Frontal cortex (tissue), 4 donors: ENCODE measurements around the gene LRPAP1. TPM values are rescaled to one million over a fixed set of nuclear protein-coding genes. Genes with fewer than 3 reads are reported as not detected.
"Not testable (repeated sequence)": the region's sequence is repeated elsewhere in the genome, so short reads cannot be mapped to it uniquely, and the experiment has no call there.

Source experiments
- DNase-seq, 2 donors: peaks; one replicate each; pipeline ENCODE4 v3.0.0; 2012; ENCODE audit warnings: low spot score in 2 of 2
- FAIRE-seq: peaks from 2 replicates; lab custom pipeline; 2012; peaks lifted over from hg19 to GRCh38; lab: Jason Lieb, UNC
- total RNA-seq: library from RNA; depleted of rRNA; stranded (reverse); fragments of >200 nt; gene quantifications from one replicate; pipeline ENCODE4 v1.2.3, GENCODE V29; 2014
- donor health status: control.
- donor health status: control.
- donor health status: control.

Gene LRPAP1, protein sequence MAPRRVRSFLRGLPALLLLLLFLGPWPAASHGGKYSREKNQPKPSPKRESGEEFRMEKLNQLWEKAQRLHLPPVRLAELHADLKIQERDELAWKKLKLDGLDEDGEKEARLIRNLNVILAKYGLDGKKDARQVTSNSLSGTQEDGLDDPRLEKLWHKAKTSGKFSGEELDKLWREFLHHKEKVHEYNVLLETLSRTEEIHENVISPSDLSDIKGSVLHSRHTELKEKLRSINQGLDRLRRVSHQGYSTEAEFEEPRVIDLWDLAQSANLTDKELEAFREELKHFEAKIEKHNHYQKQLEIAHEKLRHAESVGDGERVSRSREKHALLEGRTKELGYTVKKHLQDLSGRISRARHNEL
- 13.5 TPM for total RNA-seq

DNA sequence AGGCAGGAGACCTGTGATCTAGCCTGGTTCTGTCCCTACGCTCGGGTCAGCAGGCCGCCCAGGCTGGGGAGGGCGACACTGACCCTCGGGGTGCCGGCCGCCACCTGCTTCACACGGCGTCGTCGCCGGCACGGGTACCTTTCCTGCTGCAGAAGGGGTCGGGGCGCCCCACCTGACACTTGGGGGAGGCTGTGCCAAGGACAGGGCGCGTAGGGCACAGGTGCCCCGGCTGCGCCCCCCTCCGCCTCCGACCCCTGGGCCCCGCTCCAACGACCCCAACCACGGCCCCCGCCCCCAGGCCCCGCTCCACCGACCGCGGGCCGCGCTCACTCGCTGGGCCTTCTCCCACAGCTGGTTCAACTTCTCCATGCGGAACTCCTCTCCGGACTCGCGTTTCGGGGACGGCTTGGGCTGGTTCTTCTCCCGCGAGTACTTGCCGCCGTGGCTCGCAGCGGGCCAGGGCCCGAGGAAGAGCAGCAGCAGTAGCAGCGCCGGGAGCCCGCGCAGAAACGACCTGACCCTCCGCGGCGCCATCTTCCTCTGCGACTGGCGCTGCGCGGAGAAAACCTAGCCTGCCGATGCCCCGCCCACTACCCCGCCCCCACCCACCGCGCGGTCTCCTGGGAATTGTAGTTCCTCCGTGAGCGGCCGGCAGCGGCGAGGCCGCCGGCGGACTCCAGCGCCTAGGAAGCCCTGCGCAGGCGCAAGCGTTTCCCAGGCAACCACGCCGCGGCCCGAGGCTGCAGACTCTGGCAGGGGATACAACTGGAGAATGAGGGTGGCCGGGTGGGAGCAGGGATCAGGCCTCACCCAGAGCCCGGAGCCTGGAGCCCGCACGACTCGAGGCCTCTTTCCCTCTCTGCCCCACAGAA, at the start of gene LRPAP1:
Gene LRPAP1 (minus strand): TSS at position 544 of the 872 bp plus-strand sequence. CDS start 10 bp downstream, at position 534.
- no peak for FAIRE-seq
- DNase-seq, result peak; percentile 100

GRCh38 chr4:3581334-3582090, 49.3 kb upstream of the LRPAP1 start:
- not testable (repeated sequence) for FAIRE-seq, DNase-seq

DNA sequence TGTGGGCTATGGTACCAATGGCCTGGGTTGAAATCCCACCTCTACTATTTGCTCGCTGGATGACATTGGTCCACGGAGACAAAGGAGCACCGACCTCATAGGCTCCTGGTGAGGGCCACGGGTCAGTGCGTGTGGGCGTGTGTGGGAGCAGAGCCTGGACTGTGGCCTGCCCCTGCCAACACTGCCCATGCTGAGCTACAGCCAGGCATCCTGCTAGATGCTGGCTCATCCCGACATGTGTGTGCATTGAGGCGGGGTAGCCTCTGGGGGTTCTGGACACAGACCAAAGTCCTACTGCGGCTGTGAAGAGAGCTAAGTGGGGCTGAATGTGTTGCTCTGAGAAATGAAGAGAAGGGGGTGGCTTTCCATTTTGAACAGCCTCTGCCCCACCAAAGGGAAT, 48.6 kb upstream of the LRPAP1 start:
- not testable (repeated sequence) for DNase-seq, FAIRE-seq

GRCh38 chr4:3578527-3579144, 46.4 kb upstream of the LRPAP1 start:
- FAIRE-seq, result not testable (repeated sequence)

DNA sequence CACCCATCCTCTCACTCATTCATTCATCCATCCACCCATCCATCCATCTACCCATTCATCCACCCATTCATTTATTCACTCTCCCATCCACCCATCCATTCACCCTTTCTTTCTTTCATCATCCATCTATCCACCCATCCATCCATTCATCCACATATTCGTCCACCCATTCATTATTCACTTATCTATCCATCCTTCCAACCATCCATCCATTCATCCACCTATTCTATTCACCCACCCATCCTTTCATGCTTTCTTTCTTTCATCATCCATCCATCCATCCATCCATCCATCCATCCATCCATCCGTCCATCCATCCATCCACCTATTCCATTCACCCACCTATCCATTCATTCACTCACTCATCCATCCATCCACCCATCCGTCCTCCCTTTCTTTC, 45.8 kb upstream of the LRPAP1 start:
- DNase-seq, FAIRE-seq: not testable (repeated sequence)

More at GRCh38 chr4:3578527-3579144, 46.4 kb upstream of the LRPAP1 start:
- DNase-seq, result not testable (repeated sequence)

DNA sequence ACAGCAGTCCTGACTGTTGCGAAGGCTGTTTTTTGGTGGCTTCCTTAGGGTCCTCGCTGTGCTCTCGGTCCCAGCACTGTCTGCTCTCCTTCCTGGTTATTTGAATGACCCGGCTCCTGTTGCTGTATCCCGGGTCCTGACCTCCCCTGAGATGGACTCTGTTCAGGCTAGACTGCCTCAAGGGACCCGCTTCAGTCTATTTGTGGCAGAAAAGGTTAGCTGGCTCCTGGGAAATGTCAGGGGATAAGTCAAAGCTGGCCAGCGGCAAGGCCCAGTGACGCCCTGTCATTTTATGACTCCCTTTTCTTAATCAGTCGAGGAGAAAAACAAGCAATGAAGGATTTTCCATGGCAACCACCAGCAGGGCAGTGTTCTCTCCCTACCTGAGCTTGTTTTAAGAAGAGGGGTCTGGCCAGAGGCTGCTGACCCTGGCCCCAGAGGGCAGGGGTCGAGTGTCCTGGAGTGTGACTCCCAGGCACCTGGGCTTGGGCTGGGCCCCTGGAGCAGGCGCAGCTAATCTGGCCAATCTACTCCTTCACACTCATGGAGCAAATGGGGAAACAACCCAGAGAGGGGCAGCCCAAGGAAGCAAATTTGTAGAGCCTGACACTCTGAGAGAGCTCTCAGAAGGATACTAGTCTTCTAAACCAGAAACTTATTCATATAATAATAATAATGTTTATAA, 45.1 kb upstream of the LRPAP1 start:
- FAIRE-seq, DNase-seq: not testable (repeated sequence)

DNA sequence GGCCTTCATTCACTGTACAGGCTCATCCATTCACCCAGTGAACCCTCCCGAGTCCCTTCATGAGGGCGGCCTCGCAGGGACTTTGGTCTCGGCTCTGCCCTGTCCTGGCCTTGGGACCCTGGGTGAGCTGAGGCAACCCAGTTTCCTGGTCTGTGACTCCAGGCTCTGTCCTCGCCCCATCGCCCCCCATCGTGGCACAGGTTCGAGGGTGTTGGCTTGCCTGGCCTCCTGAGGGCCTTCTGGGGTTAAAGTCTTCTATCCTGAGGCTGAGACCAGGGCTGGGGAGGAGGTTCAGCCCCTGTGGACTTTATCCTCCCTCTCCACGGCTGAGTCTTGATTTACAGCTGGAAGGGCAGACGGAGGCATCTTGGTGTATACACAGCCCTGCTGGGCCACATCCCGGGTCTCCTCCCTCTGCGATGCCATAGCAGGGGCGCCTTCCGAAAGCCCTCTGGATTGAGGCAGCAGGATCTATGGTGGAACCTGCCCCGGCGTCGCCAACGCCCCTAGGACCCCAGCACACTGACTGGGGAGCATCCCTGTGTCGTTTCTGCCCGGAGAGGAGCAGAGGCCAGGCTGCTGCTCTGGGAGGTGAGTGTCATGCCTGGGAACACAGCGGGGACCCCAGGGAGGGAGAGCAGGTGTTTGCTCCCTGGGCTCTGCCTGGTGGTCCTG, 44.4 kb upstream of the LRPAP1 start:
- DNase-seq, FAIRE-seq: not testable (repeated sequence)

DNA sequence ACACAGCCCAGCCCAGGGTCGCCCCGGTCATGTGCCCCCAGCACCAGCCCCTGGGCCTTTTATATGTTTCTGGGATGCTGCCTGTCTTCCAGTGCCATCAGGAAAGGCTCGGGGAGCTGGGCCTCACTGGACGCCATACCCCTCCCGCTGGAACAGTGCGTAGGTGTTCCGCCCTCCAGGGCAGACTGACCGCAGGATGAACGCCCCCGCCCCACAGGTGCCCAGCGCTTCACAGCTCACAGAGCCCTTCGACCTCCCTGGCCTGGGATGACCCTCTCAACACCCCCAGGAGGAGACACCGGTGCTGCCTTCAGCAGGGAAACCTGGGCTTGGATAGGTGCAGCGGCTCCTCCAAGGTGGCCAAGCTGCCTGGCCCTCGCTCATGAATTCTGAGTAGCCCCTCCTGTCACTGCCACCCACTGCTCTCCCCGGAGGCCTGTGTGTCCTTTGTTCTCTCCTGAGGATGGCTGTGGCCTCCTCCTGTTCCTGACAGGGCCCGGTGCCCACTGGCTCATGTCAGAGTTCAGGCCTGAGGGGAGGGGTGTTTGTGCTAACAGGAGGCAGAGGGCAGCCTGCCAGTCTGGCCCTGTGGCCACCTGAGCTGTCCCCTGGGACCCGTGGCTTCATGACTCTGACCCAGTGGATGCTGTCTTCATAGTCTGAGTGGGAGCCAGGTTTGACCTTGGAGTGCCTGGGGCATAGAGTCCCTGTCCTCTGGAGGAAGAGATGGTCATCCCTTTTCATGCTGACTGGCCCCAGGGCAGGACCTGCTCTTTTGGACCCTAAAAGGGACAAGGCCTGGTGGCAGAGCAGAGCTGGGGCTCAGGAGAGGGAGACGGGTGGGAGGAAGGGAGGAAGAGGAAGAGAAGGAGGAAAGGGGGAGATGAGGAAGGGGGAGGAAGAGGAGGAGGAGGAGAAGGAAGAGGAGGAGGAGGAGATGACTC, 43.5 kb upstream of the LRPAP1 start:
- DNase-seq, result not testable (repeated sequence)

DNA sequence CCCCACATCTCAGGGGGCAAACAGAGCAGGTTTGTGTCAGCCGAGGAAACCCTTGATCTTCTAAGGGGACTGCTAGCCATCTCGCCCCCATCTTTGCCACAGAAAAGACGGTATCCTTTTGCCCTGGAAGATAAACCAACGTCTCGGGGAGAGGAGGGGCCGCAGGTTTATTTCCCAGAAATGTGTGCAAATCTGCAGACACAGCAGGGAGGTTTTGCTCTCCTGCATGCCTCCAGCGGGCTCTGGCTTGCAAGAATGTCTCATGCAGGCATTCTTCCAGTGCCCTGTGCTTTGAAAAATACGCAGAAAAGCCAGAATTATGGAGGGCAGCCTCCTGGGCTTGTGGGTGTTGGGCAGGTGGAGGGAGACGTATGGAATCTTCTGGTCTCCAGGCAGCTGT, 42.6 kb upstream of the LRPAP1 start:
- DNase-seq, FAIRE-seq: not testable (repeated sequence)

More for the DNA sequence above, 43.5 kb upstream of the LRPAP1 start:
- not testable (repeated sequence) for FAIRE-seq

GRCh38 chr4:3574346-3574745, 42.1 kb upstream of the LRPAP1 start:
- FAIRE-seq, DNase-seq: not testable (repeated sequence)

- FAIRE-seq, result no peak
- DNase-seq, result no peak
Measured at GRCh38 chr4:3573131-3573530, 40.9 kb upstream of the LRPAP1 start.

DNA sequence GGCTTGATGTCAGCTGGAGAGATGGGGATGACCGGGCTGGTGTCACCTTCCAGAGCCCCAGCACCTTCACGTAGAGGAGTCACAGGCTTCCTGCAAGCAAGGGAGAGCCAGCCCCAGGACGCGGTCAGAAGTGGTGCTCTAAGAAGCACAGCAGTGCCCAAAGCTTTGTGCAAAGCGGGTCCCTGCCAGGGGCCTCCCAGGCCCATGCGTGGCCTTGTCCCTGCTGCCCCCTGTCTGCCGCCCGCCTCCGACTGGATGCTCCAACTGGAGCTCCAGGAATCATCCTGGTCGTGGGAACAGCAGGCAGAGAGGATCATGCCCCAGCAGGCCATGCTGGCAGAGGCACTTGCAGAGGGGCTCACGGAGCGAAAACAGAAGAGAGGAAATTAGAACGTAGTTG, 40.1 kb upstream of the LRPAP1 start:
- DNase-seq (no peak), FAIRE-seq (no peak)

DNA sequence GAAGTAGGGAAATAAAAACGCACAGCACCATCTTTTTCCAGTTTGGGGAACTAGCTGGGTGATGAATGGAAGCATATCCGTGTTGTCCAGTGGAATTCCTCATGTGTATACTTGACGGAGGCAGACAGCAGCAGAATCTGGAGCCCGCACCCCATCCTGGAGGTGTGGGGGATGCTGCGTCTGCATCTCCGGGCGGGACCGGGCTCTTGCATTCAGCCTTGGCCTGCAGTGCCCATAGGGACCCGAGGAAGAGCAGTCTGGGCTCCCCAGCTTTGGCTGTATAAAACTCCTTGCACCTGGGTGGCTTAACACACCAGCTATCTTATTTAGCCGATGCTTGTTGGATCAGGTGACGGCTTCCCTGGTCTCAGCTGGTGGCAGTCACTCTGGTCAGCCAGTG, 39.7 kb upstream of the LRPAP1 start:
- no peak for DNase-seq
- FAIRE-seq, result no peak

DNA sequence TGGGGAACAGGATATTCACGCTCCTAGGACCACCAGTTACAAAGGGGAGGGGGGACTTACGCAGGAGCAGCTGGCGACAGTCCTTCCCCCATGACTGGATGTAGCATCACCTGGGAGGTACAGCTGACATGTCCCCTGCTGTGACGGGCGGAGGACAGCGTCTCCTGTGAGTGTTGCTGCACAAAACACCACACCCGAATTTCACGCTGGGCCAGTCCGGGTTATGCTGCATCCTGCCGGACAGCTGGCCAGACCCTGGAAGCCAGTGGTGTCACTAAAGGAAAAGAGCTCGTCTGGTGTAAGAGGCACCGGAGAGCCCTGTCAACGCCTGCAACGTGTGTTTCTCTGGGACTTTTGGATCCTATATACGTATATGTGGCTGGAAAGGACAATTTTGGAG, 38.7 kb upstream of the LRPAP1 start:
- not testable (repeated sequence) for FAIRE-seq, DNase-seq

GRCh38 chr4:3569611-3570010, 37.4 kb upstream of the LRPAP1 start:
- not testable (repeated sequence) for DNase-seq, FAIRE-seq

DNA sequence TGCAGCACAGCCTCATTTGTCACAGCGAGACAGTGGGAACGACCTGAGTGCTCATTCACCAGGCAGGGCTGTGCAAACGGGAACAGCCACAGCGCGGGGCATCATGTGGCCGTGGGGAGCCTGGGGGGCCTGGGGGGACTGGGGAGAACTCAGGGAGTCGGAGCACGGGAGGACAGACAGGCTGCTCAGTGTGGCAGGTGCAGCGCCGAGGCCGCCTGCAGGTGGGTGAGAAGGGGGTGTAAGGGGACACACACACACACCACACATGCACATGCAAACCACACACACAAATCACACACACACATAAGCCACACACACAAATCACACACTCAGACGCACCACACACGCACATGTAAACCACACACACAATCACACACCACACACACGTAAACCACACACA, 34.5 kb upstream of the LRPAP1 start:
- DNase-seq, FAIRE-seq: not testable (repeated sequence)

- not testable (repeated sequence) for FAIRE-seq
Measured at GRCh38 chr4:3566301-3566700, 34.1 kb upstream of the LRPAP1 start.

More at GRCh38 chr4:3566301-3566700, 34.1 kb upstream of the LRPAP1 start:
- DNase-seq, result not testable (repeated sequence)
